ENCODE results near the gene SH3PXD2A.
"Not testable (repeated sequence)": the region's sequence is repeated elsewhere in the genome, so short reads cannot be mapped to it uniquely, and the experiment has no call there.

Gene SH3PXD2A

DNA sequence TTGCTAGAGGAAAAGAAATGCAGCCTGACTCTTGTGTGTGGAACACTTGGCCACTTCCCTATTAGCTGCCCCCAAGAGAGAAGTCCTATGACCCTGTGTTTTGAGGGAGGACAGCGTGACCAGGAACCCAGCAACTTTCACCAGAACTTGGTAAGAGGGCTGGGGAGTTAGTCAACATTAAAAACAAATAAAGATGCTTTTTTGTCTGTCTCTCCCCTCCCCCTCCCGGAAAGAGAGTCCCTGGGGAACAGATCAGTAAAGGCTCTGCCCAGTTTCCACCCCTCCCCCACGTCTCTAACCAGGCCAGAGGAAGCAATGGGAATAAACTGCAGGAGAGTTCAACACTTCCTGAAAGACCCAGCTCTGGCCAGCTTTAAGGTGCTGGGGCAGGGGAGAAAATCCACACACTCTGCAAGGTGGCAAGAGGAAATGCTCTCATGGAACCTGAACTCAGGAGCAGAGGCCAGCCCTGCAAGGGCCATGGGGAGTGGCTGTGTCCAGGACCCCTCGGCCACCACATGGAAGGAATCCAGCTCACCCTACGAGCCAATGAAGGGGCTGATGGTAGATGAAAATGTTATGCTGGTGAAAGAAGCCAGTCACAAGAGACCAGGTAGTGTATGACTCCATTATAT, 21.5 kb downstream of the SH3PXD2A start:
- no peak for DNase-seq

DNA sequence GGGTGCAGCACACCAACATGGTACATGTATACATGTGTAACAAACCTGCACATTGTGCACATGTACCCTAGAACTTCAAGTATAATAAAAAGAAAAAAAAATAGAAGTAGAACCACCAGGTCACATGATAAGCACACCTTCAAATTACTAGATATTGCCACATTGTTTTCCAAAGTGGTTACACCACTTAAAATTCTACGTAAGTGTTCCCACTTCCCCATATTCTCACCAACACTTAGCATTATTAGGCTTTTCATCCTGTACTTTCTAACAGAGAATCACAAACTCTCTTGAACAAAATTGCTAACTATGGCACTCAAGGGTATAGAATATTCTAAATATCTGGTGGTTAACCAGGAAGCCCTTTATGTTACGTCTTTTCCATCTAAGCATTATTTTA, 22.6 kb downstream of the SH3PXD2A start:
- DNase-seq, result no peak

DNA sequence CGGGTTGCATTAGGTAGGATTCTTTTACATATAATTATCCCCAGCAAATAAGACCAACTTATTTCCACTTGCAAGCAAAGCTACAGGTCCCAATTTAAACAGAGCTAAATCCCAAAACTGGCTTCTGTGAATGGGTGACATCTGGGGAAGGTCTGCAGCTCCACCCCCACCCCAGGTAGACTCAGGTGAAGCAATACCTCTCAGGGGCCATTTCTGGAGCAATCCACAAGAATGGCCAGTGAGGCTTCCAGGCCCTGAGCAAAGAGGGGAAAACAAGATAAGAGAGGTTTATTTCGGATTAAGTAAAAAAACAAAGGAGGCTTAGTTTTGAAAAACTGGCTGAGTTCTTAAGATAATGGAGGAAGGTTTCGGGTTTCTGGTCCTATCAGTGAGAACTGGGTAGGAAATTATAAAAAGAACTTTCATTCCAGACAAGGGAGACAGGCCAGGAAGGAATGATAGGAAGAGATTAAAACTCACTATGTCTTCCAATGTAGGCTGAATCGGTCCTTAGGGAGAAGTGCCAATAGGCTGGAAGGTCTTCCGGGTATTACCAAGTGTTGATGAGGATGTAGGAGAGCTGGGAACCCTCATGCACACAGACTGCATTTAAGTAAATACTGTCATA, 25.4 kb downstream of the SH3PXD2A start:
- DNase-seq, result no peak

DNA sequence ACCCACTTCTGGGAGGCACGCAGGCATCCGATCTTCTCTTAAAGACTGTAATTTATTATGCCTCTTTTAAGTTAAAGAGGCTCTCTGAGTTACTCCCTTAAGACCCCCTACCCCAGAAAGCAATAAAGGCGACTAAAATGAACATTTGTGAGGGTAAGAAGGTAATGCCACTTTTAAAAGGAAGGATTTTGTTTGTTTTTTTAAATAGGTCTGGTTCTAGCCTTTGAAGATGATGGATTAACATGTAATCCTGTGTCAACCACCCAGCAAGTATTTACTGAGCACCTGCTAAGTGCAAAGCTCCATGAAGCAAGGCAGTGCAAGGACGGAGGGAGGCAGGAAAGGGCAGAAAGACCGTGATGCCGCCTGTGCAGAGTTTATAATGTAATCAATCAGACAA, 26.1 kb downstream of the SH3PXD2A start:
- DNase-seq, result no peak

DNA sequence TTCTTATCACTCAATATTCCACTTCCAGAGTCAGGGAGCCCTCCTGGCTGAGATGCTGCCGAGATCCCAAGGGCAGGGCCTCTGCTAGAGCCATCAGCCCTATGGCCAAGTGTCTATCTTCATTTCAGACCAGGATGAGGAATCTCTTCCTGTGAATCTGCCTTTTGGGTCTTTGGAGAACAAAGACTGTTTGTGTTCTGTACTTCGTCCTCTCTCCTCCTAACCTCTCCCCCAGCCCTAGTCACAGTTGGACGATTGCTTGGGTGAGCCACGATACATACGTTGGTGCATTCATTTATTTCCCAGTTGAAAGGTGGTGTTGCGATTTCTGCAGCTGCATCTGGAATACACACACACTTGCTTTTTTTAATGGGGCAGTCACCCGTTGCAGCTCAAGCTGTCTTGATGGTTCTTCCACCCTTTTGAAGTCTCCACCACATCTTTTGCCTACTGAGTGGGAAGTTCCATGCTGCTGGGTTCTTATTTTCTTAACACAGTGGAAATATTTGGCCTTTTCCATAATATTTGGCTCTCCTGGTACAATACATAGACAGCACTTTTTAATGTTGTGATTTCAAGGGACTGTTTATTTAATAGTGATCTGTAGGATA, 26.7 kb downstream of the SH3PXD2A start:
- no peak for DNase-seq

DNA sequence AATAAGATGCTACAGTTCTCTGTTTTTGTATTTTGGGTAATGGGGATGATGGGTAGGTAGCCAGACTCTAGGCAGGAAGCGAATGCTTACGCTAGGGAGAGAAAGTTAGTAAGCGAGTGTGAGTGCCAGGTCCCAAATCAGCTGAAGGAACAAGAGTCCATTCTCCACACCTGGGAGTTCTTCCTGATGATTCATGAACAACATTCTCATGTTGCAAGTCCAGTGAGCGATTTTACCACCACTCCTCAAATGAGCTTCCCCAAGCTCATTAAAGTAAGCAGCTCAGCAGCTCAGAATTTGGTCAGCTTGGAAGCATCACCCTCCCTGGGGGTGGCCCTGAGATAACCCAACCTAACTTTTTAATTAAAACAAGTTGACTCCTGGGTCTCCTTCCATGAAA, 27.3 kb downstream of the SH3PXD2A start:
- DNase-seq, result no peak

DNA sequence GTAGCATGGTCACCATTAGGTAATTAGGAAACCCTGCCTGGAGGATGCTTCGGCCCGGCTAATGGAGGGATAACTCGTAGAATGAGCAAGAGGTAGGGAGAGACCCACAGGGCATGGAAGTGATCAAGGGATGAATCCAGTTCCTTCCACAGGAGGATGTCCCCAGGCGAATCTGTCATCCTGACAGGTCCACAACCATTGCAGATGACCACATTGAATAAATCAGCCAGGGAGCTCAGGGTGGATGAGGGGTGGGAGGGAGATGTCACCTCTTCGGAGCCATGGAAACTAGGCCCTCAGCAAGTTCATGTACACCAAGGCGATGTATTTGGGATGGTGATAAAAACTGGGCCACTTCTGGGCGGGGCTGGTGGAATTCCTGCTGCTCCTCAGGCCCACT, 28.5 kb downstream of the SH3PXD2A start:
- no peak for DNase-seq

DNA sequence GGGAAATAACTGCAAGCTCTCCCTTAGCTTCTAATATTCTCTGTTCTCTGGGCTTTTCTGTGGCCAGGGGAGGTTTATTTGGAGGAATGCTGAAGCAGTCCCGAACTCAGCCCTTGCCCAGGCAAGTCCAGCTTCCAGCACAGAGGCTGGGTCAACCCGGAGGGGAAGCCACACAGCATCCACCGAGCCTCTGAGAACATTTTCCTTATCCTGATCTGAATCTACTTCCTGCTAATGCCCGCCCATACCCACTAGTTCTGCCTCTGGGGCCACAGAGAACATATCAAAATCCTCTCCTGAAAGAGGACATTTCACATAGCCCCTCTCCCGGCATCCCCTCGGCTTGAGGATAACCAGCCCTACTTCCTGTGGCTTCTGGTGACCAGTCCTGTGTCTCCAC, 31.1 kb downstream of the SH3PXD2A start:
- no peak for DNase-seq

DNA sequence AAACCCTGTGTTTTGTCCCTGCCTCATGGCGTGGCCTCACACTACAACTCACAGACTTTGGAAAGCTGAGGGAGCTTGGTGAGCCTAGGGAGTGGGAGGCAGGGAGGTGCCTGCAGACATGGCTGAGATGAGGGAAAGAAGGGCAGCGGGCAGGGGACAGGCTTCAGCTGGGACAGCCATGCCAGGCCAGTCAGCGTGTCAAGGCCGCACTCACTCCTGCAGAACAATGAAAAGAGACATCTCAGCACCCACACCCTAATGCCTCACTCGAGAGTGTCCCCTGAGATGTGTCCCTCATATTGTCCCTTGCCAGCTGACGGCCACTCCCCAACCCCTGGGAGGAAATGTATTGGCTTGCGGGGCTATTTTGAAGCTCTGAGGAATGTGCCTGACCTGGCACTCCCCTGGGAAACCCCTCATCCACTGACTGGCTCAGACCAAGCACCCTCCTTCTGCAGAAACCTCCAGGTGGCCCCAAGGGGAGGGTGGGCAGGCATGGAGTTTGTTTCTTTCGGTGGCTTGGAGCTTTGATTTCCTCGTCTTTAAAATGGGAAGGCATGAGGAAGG, 31.6 kb downstream of the SH3PXD2A start:
- DNase-seq, result no peak

DNA sequence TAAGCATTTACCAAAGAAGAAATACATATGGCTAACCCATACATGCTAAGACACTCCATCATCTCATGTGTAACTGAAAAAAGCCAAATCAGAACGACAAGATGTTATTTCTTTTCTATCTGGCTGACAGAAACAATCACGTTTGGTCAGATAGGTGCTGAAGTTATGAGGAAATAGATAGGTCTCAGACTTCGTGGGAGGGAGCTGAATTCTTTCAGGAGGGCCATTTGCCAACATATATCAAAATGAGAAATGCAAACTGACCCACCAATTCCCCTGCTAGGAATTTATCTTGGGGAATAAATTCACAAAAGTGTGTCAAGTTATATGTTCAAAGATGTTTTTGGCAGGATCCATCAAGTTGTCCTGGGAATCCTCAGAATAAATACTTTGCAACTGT, 32.6 kb downstream of the SH3PXD2A start:
- DNase-seq, result no peak

DNA sequence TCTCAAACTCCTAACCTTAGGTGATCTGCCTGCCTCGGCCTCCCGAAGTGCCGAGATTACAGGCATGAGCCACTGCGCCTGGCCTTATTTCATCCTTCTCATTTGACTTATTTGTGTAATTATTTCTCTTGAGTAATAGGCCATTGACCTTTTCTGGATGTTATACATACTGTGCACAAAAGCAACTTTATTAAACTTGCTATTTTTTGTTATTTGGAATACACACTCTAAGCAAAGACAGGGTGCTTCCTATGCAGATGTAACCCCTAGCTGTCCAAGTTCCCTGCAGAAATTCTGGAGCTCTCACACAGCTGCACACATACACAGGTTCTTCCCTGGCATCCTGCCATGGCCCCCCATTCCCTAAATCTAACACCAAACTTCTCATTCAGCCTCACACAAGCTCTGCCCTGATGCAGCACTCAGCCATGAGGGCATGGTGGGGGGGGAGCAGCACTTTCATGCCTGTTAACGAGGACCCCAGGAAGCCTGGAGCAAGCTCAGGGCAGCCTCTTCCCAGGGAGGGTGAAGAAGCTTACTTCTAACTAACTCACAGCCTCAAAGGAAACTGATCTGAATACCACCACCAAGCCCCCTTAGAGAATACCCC, 33.2 kb downstream of the SH3PXD2A start:
- DNase-seq, result no peak

DNA sequence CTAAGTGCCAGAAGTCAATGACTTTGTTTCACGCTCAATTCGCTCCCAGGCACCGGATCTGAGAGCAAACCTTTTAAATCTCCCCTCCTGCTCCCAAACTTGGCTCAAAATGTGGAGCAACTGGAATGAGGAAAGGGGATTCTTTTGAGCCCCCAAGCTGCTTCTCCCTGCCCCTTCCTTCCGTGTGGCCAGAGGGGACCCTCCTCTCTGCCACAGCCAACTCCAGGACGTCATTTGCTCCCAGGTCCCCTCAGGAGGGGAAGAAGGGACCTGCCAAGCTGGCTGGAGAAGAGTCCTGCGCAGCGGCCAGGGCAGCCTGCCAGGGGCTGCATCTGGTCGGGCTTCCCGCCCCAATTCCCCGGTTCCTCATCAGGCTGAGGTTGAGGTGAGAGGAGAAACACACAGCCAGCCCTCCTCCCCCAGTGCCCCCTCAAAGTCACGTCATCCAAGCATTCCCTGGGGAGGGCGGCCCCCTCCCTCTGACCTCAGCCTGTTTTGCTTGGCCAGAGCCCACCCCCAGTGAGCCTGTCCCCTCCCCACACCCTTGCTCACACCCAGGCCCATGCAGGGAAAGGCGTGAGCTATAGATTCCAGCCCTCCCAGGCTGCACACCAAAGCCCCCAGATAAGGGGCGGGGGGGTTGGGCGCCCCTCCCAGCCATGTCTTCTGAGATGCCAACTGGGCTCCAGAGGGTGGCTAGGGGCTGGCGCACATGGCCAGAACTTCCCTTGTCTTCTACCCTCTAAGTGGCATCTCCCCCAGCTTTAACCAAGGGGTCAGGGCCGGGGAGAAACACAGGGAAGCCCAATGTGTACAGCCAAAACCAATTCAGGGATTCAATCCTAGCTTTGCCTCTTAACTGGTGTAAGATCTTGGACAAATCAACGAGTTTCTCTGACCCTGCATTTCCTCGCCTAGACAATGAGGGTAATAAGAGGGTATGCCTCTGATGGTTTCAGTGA, 35.0 kb downstream of the SH3PXD2A start:
- no peak for DNase-seq

DNA sequence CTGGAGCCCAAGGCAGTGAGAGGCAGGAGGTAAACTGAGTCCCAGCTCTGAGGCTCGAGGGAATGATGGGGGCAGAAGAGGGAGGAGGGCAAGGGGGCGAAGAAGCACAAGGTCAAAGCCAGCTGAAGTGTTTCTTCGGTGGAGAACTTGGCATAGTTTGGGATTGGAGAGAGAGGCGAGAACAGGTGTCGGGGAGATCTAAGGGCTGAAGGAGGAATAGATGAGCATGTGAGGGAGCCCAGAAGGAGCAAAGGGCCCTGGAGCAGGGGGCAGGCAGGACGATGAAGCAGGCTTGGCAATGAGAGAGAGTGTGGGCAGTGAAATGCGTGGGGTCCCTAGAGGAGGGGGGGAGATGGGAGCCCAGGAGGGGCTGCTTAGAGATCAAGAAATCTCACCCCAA, 35.9 kb downstream of the SH3PXD2A start:
- DNase-seq, result no peak

DNA sequence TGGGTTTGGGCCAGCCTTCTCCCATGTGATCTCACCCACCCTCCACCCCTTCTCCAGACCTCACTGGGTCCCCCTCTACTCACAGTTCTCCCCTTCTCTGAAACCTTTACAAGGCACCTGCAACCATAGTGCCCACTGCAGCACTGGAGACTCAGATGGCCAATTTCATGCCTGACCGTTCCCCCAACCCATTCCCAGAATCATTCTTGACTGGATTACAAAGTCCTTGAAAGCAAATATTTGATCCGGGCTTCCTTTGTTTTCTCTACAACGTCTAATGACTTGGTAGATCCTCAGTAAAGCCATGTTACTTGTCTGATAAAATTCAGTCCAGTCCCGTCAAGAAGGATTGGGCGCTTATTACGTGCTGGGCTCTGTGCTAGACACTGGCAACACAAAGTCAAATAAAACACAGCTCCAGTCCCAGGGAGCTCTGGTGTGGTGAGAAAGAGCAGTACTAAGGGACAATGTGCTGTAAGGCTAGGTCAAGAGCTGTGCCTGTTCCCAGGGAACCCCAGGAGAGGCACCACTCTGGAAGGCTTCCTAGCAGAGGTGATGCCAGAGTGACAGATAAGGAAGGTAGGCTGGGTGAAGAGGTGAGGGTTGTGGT, 36.5 kb downstream of the SH3PXD2A start:
- DNase-seq, result no peak

DNA sequence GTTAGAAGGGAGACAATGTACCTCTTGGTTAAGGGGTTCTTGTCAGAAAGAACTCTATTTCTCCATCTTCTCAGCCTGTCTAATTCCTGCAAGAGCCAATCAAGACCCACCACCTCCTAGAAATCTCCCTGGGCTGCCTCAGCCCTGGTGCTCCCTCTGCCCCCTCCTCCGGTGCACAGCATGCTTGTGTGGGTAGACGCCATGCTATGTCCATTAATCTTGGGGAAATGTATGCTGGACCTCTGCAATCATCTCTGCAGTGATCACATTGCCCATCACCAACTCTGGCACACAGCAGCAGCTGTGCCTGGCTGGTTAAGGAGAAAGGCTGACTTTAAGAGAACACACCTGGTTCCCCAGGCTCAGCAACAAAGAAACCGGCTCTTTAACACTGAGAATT, 37.3 kb downstream of the SH3PXD2A start:
- DNase-seq, result no peak

DNA sequence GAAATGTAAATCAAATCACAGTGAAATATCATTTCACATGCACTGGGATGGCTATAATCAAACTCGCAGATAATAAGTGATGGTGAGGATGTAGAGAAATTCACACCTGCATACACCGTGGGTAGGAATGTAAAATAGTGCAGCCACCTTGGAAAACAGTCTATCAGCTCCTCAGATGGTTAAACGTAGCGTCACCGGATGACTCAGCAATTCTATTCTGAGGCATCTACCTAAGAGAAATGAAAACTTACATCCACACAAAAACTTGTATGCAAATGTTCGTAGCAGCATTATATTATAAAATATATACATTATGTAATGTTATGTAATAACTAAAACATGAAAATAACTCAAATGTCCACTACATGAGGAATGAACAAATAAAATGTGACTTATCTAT, 38.9 kb downstream of the SH3PXD2A start:
- no peak for DNase-seq

DNA sequence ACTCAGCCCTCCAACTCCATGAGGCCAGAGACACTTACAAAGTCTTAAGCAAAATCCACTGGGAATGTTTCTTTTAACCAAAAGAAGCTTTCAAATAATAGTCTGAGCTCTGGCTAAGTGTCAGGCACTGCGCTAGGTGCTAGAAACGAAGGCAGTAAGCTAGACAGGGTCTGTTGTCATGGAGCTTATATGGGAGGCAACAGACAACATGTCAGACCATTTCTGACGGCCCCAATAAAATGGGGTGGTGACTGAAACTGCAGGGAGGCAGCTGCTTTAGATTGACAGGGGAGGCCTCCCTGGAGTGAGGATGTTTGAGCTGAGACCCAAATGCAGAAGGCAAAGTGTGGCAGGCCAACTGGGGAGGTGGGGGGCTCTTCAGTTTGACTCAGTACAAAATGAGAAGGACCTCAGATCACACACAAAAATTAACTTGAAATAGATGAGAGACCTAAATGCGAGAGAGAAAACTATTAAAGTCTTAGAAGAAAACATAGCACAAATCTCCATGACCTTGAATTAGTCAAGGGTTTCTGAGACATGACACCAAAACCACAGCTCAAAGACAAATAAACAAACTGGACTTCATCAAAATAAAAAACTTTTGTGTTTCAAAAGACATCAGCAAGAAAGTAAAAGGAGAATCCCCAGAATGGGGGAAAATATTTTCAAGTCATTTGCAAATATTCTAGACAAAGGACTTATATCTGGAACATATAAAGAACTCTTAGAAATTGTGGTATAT, 40.6 kb downstream of the SH3PXD2A start:
- DNase-seq, result no peak

DNA sequence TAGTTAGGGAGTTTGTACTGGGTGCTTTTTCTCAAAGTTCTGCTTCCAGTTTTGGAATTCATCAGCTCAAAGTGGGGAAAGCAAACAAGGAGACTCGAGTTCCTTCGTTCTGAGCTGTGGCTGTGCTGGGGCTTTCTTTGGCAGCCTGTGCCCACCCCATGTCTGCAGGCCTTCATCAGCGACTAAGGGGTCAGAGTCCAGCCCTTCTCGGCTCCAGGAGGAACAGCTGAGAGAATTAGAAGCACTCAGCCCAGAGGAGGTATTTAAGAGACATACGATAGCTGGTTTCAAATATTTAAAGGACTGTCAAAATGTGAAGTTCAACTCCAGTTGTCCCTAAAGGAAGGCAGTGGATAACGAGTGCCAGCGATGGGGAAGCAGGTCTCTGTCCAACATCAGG, 41.3 kb downstream of the SH3PXD2A start:
- no peak for DNase-seq

DNA sequence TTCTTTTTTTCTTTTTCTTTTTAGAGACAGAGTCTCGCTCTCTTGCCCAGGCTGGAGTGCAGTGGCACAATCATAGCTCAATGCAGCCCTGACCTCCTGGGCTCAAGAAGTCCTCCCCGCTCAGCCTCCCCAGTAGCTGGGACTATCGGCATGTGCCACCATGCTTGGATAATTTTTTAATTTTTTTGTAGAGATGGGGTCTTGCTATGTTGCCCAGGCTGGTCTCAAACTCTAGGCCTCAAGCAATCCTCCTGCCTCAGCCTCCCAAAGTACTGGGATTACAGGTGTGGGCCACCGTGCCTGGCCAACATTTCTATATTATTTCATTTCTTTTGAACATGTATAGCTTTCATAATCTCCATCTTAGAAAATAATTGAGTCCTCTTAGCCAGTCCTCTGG, 42.1 kb downstream of the SH3PXD2A start:
- not testable (repeated sequence) for DNase-seq

DNA sequence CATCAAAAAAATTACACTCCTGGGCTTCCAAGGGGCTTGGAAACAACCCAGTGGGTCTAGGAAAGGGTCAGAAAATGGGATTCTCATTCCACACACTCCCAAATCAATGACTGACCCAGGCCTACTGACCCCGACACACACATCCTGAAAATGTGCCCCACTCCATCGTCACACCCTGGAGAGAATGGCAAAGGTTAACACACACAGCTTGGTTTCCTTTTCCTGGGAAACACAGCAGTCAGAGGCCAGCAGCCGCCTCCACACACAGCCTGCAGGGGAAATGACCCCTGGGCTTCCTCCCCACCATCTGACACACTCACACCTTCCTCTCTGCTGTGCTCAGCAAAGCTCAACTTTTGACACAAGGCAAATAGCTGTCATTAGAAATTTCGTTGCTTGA, 42.9 kb downstream of the SH3PXD2A start:
- DNase-seq, result no peak

DNA sequence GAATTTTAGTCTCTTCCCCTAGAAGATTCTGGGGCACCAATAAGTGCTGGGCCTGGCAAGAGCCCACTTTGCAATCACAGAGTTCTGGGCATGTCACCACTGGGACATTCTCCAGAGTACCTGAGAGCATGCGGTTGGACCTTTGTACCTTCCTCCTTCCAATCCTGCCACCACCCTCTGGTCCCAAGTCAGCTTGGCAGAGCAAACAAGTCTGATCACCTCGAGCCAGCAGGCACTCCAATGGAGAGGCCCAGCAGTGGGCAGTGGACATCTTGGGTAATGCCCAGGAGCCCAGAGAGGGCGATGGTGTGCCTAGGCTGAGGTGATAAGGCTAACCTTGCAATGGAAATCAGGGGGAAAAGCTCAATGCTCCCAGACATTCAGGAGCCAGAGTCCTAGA, 43.4 kb downstream of the SH3PXD2A start:
- DNase-seq, result no peak

DNA sequence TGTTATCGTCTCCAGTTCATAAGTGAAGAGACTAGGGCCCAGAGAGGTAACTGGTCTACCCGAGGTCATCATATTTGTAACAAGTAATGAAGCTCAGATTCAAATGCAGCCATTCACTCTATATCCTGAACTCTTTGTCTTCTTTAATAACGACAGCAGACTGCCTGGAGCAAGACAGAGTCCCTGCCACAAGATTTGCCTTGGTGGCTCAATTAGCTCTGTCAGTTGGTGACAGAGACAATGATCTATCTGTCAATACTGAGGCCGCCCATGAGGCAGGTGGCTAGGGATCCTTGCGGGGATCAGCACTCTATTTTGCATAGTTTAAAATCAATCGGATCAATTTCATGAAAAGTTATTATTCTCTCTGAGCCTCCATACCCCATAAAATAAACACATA, 43.9 kb downstream of the SH3PXD2A start:
- no peak for DNase-seq
